Activated CD4-positive, alpha-beta T cell treated with anti-CD3 and anti-CD28 coated beads, Interleukin-2, amount 50 U/mL, for 16 hours (primary cell): ENCODE data around the gene CSHL1.

Source experiments
- DNase-seq: peaks from one replicate; pipeline ENCODE4 v3.0.0-alpha.2; 2020

The CSHL1 gene

GRCh38 chr17:63911041-63911635 lies at the start of gene CSHL1:
CSHL1 (minus strand) TSS chr17:63911258; CDS start chr17:63911196, 62 bp downstream.
- DNase-seq = no peak

DNA sequence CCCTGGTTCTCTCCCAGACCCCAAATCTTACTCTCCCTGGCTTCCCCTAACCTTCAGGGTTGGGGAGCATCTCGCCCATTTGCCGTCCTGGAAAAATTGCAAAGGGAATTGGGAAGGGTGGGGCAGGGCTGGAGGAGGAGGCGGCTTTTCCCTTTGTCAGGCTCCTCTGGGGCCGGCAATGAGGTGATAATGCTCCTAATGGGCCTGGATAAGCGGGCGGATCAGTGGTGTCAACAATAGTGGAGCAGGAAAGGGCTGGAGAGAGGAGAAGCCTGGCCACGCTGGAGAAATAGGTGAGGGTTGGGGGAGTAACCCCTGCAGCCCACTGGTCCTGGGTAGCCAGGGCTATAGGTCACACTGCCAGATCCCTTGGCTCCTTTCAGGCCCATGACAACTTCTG lies 49.4 kb upstream of the CSHL1 start:
- DNase-seq = no peak

GRCh38 chr17:63960006-63960405 lies 48.9 kb upstream of the CSHL1 start:
- no peak for DNase-seq

DNA sequence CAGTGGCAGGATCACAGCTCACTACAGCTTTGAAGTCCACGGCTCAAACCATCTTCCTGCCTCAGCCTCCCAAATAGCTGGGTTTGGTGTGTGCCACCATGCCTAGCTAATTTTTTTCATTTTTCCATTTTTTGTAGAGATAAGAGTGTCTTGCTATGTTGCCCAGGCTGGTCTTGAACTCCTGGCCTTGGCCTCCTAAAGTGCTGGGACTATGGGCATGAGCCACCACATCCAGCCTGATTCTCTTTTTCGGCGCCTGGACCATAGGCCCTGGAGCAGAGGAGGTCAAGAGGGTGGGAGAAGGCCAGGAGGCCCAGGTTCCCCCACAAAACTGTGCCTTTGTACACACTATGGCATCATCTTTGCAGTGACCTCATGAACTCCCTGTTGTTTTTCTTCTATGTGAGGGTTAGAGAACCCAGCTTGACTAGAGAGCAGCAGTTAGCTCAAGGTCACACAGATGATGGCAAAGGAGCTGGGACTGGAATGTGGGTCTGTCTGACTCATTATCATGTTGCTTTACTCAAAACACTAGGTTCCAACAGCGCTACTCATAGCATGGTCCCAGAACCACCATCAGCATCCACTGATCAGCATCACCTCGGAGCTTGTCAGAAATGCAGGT lies 45.4 kb upstream of the CSHL1 start:
- no peak for DNase-seq

- no peak for DNase-seq
Observed at GRCh38 chr17:63955791-63956190, 44.7 kb upstream of the CSHL1 start.

GRCh38 chr17:63955232-63955631 lies 44.2 kb upstream of the CSHL1 start:
- DNase-seq = no peak

- no peak for DNase-seq
Observed at GRCh38 chr17:63954402-63955063, 43.5 kb upstream of the CSHL1 start.

GRCh38 chr17:63950940-63951907 lies 40.2 kb upstream of the CSHL1 start:
- DNase-seq = peak; percentile 14

DNA sequence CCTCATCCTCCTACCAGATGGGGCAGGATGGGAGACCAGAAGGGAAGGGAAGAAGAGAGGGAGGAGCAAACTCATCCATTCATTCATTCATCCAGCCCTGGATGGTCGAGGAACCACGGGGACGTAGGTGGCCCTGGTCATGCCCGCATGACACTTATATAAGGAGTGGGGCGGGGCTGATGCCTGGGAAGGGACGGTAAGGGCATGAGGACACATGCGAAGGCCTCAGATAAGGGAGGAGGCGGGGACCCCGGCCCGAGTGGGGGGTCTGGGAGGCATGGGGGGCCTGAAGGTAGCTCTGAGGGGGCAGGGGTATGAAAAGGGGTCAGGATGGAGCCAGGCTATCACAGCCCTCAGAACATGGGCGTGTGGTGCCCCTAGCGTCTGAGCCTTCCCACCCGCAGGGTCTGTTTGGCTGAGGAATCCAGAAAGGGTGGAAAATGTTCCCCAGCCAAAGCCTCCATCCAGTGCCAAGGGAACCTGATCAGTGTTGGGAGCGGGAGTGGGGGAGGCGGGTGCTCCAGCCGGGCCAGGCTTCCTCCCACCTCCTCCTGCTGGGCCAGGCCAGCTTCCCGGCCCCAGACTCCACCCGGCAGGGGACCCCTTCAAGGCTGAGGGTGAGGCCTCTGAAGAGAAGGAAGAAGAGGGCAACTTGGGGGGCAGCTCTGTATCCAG lies 38.7 kb upstream of the CSHL1 start:
- DNase-seq = no peak

- DNase-seq = no peak
Observed at GRCh38 chr17:63948521-63948920, 37.5 kb upstream of the CSHL1 start.

GRCh38 chr17:63947711-63948330 lies 36.8 kb upstream of the CSHL1 start:
- DNase-seq = no peak

GRCh38 chr17:63946440-63947363 lies 35.6 kb upstream of the CSHL1 start:
- DNase-seq = peak; percentile 69

GRCh38 chr17:63945784-63946439 lies 34.9 kb upstream of the CSHL1 start:
- DNase-seq = no peak

- DNase-seq = no peak
Observed at GRCh38 chr17:63944736-63945499, 33.9 kb upstream of the CSHL1 start.

DNA sequence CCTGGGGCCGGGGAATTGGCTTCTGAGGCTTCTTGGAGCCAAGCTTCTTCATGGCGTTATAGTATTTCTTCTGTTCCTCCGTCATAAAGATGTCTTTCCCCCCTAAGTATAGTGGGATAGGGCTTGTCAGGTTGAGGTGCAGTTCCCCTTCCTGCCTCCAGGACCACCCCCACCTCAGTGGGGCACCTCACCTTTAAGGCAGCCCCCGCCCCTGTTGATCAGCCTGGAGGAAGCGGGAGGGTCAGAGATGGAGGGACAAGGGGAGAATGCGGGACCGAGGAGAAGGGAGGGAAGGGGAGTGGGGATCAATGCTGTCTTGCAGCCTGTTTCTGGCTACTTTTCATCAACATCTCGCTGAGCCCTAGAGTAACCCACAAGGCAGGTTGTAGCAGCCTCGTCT lies 32.7 kb upstream of the CSHL1 start:
- no peak for DNase-seq

- no peak for DNase-seq
Observed at GRCh38 chr17:63942309-63942985, 31.4 kb upstream of the CSHL1 start.

GRCh38 chr17:63941751-63942150 lies 30.7 kb upstream of the CSHL1 start:
- no peak for DNase-seq

- DNase-seq = no peak
Observed at GRCh38 chr17:63941162-63941561, 30.1 kb upstream of the CSHL1 start.

DNA sequence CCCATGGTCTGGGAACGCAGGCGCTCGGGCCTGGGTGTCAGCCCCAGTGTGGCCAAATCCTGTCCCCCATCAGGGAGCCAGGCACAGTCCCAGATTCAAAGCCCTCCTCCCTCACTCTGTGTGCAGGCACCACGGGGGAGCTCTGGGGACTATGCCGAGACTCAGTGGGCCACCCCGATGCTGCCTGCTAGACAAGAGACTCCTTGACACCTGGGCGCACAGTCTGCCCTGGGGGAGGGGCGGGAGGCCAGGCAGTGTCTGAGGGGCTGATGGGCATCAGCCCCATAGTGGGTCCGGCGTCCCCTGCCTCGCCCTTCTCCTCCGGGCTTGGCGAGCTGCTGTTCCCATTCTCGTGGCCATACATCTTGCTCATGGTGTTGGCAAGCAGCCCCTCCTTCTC lies 29.5 kb upstream of the CSHL1 start:
- DNase-seq = no peak
